ENCODE measurements around the gene MSI2. TPM values are rescaled to one million over a fixed set of nuclear protein-coding genes. Genes with fewer than 3 reads are reported as not detected.

The MSI2 gene
- total RNA-seq, 4 donors from 2014 or later: 19.7 to 35.8 (median 22.4) TPM

GRCh38 chr17:57666201-57666870, 410.0 kb downstream of the MSI2 start:
- Histone ChIP-seq H3K4me3 (no peak overlapping the region), H3K36me3 (no peaks in the 10 kb centered on the region), H3K27ac (no peak overlapping the region), H3K27me3 (no peaks in the 10 kb centered on the region), H3K4me1 (peaks cover 33% of the 10 kb centered on the region), H3K9me3 (no peaks in the 10 kb centered on the region)
- DNase-seq (ENCODE audit: low spot score in 2 of 2): peak in 1 of 2 donors; percentile 36
- no peak for TF ChIP-seq POLR2A (IDR thresholded peaks at IDR 0.05)
- TF ChIP-seq EP300 (IDR thresholded peaks at IDR 0.05): no peak
- TF ChIP-seq POLR2AphosphoS5 (IDR thresholded peaks at IDR 0.05): no peak
- no peak for TF ChIP-seq CTCF (IDR thresholded peaks at IDR 0.05)
- WGBS: 92% methylated on average over 5 of the region's 5 CpGs

GRCh38 chr17:57666946-57667345, 410.6 kb downstream of the MSI2 start:
- H3K9me3 ChIP-seq: no peaks in the 10 kb centered on the region
- TF ChIP-seq POLR2AphosphoS5 (IDR thresholded peaks at IDR 0.05) (no peak), POLR2A (IDR thresholded peaks at IDR 0.05) (no peak), EP300 (IDR thresholded peaks at IDR 0.05) (no peak), CTCF (IDR thresholded peaks at IDR 0.05) (no peak)
- H3K27ac ChIP-seq: no peak overlapping the region
- no peaks in the 10 kb centered on the region for H3K36me3 ChIP-seq
- DNase-seq (ENCODE audit: low spot score in 2 of 2): peak in 1 of 2 donors; percentile 39
- 78% methylated on average over 6 of the region's 6 CpGs for WGBS
- H3K4me1 ChIP-seq: peaks cover 39% of the 10 kb centered on the region
- H3K4me3 ChIP-seq: no peak overlapping the region
- H3K27me3 ChIP-seq: no peaks in the 10 kb centered on the region

GRCh38 chr17:57667461-57667923, 411.2 kb downstream of the MSI2 start:
- Histone ChIP-seq H3K36me3 (no peaks in the 10 kb centered on the region), H3K27me3 (no peaks in the 10 kb centered on the region), H3K9me3 (no peaks in the 10 kb centered on the region), H3K4me1 (peaks cover 39% of the 10 kb centered on the region), H3K4me3 (no peak overlapping the region), H3K27ac (no peak overlapping the region)
- 98% methylated on average over 6 of the region's 6 CpGs for WGBS
- DNase-seq (ENCODE audit: low spot score in 2 of 2): peak in 1 of 2 donors; percentile 49
- no peak for TF ChIP-seq CTCF (IDR thresholded peaks at IDR 0.05)
- TF ChIP-seq EP300 (IDR thresholded peaks at IDR 0.05): no peak
- TF ChIP-seq POLR2AphosphoS5 (IDR thresholded peaks at IDR 0.05): no peak
- TF ChIP-seq POLR2A (IDR thresholded peaks at IDR 0.05): no peak

- no peak for DNase-seq (ENCODE audit: low spot score in 2 of 2)
- no peak overlapping the region for H3K4me3 ChIP-seq
- H3K4me1 ChIP-seq: peaks cover 32% of the 10 kb centered on the region
- no peak for TF ChIP-seq EP300 (IDR thresholded peaks at IDR 0.05)
- no peak for TF ChIP-seq POLR2AphosphoS5 (IDR thresholded peaks at IDR 0.05)
- TF ChIP-seq POLR2A (IDR thresholded peaks at IDR 0.05): no peak
- no peak for TF ChIP-seq CTCF (IDR thresholded peaks at IDR 0.05)
- H3K36me3 ChIP-seq: no peaks in the 10 kb centered on the region
- no peak overlapping the region for H3K27ac ChIP-seq
- no peaks in the 10 kb centered on the region for H3K27me3 ChIP-seq
- WGBS: 92% methylated on average over 3 of the region's 3 CpGs
- H3K9me3 ChIP-seq: no peaks in the 10 kb centered on the region
Measured at GRCh38 chr17:57668332-57668731, 412.0 kb downstream of the MSI2 start.

GRCh38 chr17:57669671-57670529, 413.6 kb downstream of the MSI2 start:
- Histone ChIP-seq H3K4me1 (peaks cover 17% of the 10 kb centered on the region), H3K9me3 (no peaks in the 10 kb centered on the region), H3K27me3 (no peaks in the 10 kb centered on the region), H3K4me3 (no peak overlapping the region), H3K27ac (no peak overlapping the region), H3K36me3 (peaks cover 2% of the 10 kb centered on the region)
- DNase-seq (ENCODE audit: low spot score in 2 of 2): peak in 1 of 2 donors; percentile 31
- 71% methylated on average over 6 of the region's 10 CpGs for WGBS
- TF ChIP-seq POLR2AphosphoS5 (IDR thresholded peaks at IDR 0.05) (no peak), EP300 (IDR thresholded peaks at IDR 0.05) (no peak), CTCF (IDR thresholded peaks at IDR 0.05) (no peak), POLR2A (IDR thresholded peaks at IDR 0.05) (no peak)

Measured in suprapubic skin (tissue), 4 donors.